GM12878 (cell line): ENCODE data around the gene DMD. TPM values are rescaled to one million over a fixed set of nuclear protein-coding genes. Genes with fewer than 3 reads are reported as not detected.

ENCODE experiments used
- BRCA1 ChIP-seq: IDR thresholded peaks from 2 replicates; pipeline ENCODE4 v1.6.1; 2011; ENCODE audit warnings: low read depth, low read length, improper control_type of control experiment
- DPF2 ChIP-seq: fragments of 450-650 bp; IDR thresholded peaks from 2 replicates; pipeline ENCODE4 v1.6.1; 2017; ENCODE audit warnings: mild to moderate bottlenecking
- EED ChIP-seq: sonication (generic); IDR thresholded peaks from 2 replicates; pipeline ENCODE4 v1.6.1; 2016; ENCODE audit warnings: antibody characterized with exemption, low read depth
- ESRRA ChIP-seq: IDR thresholded peaks from 2 replicates; pipeline ENCODE4 v1.6.1; 2012; ENCODE audit warnings: mild to moderate bottlenecking, low read length, improper control_type of control experiment
- FOS ChIP-seq: IDR thresholded peaks from 3 replicates; pipeline ENCODE4 v1.6.1; 2011; ENCODE audit warnings: borderline replicate concordance; ENCODE audit not compliant: insufficient read length; ENCODE audit errors: extremely low read depth
- MTA2 ChIP-seq: fragments of 450-650 bp; IDR thresholded peaks from 2 replicates; pipeline ENCODE4 v1.6.1; 2016; ENCODE audit warnings: low read depth, mild to moderate bottlenecking, moderate library complexity
- MYC ChIP-seq: IDR thresholded peaks from 2 replicates; pipeline ENCODE4 v1.6.1; 2011; ENCODE audit warnings: mild to moderate bottlenecking, low read length, moderate library complexity, inconsistent platforms; ENCODE audit not compliant: insufficient read depth, insufficient replicate concordance, insufficient read length, severe bottlenecking
- NFIC ChIP-seq: IDR thresholded peaks from 2 replicates; pipeline ENCODE4 v1.6.1; 2012; ENCODE audit warnings: low read depth, mild to moderate bottlenecking, inconsistent platforms, low read length, moderate library complexity
- PML ChIP-seq: IDR thresholded peaks from 2 replicates; pipeline ENCODE4 v1.6.1; 2012; ENCODE audit warnings: low read length, inconsistent platforms
- SMAD5 ChIP-seq: IDR thresholded peaks from 2 replicates; pipeline ENCODE4 v1.6.1; 2016; ENCODE audit warnings: antibody characterized with exemption, low read depth
- SPI1 ChIP-seq: IDR thresholded peaks from 2 replicates; pipeline ENCODE4 v1.6.1; 2011; ENCODE audit warnings: low read depth, mild to moderate bottlenecking, low read length, moderate library complexity, borderline replicate concordance; ENCODE audit not compliant: insufficient read depth
- WRNIP1 ChIP-seq: IDR thresholded peaks from 2 replicates; pipeline ENCODE4 v1.6.1; 2011; ENCODE audit warnings: low read depth, low read length, improper control_type of control experiment, borderline replicate concordance
- ZSCAN29 ChIP-seq: fragments of 450-650 bp; IDR thresholded peaks from 2 replicates; pipeline ENCODE4 v1.6.1; 2017; ENCODE audit warnings: mild to moderate bottlenecking, moderate library complexity
- polyA plus RNA-seq, 11 experiments: library from polyadenylated mRNA; depleted of rRNA in 4 of 11; unstranded in 6 of 11; stranded (reverse) in 5 of 11; fragments of >200 nt; fragmentation: Nextera tagmentation in 4 of 11; fragmentation: Illumina TruSeq in 1 of 11; extraction: Ambion mirVana in 4 of 11; extraction: Trizol in 1 of 11; gene quantifications; 1 replicate in 1 of 11; 2 replicates in 10 of 11; pipeline versions ENCODE4 v1.2.1 to v1.2.3, GENCODE V29; 2011 to 2016; ENCODE audit warnings: inconsistent platforms in 2 of 11, missing spikeins in 2 of 11, low read depth in 1 of 11
- total RNA-seq, 4 experiments: library from RNA; depleted of rRNA in 3 of 4; stranded (reverse); fragments of >200 nt in 3 of 4; fragmentation: Illumina TruSeq in 1 of 4; extraction: Trizol in 1 of 4; gene quantifications; 2 replicates each; pipeline versions ENCODE4 v1.2.1 to v1.2.3, GENCODE V29; 2013 to 2021
- TF ChIP-seq, protein P1 (sequence below): fragments of 150-350 bp; IDR thresholded peaks from 2 replicates; pipeline ENCODE4 v1.6.1; 2016; ENCODE audit warnings: low read depth, low read length
- TF ChIP-seq, protein P2 (sequence below): IDR thresholded peaks from 2 replicates; pipeline ENCODE4 v1.6.1; 2012; ENCODE audit warnings: low read depth, low read length, improper control_type of control experiment
- TF ChIP-seq, protein P3 (sequence below): fragments of 450-650 bp; formaldehyde crosslinking; IDR thresholded peaks from 2 replicates; pipeline ENCODE4 v1.4.0; 2022; ENCODE audit warnings: mild to moderate bottlenecking, moderate library complexity
- TF ChIP-seq, protein P4 (sequence below): IDR thresholded peaks from 2 replicates; pipeline ENCODE4 v1.6.1; 2012; ENCODE audit warnings: low read length, inconsistent platforms
- TF ChIP-seq, protein P5 (sequence below): fragments of 450-650 bp; IDR thresholded peaks from 2 replicates; pipeline ENCODE4 v1.6.1; 2014; ENCODE audit warnings: mild to moderate bottlenecking
- TF ChIP-seq, protein P6 (sequence below): fragments of 450-650 bp; IDR thresholded peaks from 2 replicates; pipeline ENCODE4 v1.6.1; 2016; ENCODE audit warnings: mild to moderate bottlenecking

Gene DMD
- total and polyA plus RNA-seq, 10 of the 15 experiments (the other 5 are each of a cell fraction or from before 2014, with no cell fraction given), result 1.4 to 24.3 (median 4.3) TPM

DNA sequence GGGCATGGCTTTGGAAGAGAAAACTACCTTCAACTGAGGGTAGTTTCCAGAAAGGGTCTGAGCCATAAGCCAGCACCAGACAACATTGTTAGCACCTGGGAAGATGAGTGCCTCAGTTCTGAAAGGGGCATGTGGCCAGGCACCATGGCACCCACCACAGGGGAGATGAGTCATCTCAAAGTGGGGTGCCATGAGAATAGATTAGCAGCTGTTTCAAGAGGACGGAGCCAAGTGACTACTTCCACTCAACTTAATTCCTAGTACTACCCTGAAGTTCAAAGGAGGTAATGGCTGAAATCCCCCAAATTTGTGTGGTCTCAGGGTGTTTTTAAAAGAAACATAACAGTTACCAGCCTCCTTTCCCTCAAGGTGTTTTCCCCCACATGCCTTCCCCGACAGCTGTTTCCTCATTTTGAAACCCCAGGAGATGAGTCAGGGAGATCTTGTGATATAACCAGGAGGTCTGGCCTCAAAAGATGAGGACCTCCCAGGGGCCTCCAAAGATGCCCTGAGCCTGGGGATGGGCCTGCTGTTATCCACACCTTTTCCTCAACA, 2111.7 kb downstream of the DMD start (continued):
- TF ChIP-seq, protein P1, sequence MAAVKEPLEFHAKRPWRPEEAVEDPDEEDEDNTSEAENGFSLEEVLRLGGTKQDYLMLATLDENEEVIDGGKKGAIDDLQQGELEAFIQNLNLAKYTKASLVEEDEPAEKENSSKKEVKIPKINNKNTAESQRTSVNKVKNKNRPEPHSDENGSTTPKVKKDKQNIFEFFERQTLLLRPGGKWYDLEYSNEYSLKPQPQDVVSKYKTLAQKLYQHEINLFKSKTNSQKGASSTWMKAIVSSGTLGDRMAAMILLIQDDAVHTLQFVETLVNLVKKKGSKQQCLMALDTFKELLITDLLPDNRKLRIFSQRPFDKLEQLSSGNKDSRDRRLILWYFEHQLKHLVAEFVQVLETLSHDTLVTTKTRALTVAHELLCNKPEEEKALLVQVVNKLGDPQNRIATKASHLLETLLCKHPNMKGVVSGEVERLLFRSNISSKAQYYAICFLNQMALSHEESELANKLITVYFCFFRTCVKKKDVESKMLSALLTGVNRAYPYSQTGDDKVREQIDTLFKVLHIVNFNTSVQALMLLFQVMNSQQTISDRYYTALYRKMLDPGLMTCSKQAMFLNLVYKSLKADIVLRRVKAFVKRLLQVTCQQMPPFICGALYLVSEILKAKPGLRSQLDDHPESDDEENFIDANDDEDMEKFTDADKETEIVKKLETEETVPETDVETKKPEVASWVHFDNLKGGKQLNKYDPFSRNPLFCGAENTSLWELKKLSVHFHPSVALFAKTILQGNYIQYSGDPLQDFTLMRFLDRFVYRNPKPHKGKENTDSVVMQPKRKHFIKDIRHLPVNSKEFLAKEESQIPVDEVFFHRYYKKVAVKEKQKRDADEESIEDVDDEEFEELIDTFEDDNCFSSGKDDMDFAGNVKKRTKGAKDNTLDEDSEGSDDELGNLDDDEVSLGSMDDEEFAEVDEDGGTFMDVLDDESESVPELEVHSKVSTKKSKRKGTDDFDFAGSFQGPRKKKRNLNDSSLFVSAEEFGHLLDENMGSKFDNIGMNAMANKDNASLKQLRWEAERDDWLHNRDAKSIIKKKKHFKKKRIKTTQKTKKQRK, result no peak
- TF ChIP-seq, protein P2, sequence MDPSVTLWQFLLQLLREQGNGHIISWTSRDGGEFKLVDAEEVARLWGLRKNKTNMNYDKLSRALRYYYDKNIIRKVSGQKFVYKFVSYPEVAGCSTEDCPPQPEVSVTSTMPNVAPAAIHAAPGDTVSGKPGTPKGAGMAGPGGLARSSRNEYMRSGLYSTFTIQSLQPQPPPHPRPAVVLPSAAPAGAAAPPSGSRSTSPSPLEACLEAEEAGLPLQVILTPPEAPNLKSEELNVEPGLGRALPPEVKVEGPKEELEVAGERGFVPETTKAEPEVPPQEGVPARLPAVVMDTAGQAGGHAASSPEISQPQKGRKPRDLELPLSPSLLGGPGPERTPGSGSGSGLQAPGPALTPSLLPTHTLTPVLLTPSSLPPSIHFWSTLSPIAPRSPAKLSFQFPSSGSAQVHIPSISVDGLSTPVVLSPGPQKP, result no peak
- TF ChIP-seq EED, result peak; percentile 76; the same call in 1 of the 2 replicates
- no peak for TF ChIP-seq SMAD5
- TF ChIP-seq, protein P3, sequence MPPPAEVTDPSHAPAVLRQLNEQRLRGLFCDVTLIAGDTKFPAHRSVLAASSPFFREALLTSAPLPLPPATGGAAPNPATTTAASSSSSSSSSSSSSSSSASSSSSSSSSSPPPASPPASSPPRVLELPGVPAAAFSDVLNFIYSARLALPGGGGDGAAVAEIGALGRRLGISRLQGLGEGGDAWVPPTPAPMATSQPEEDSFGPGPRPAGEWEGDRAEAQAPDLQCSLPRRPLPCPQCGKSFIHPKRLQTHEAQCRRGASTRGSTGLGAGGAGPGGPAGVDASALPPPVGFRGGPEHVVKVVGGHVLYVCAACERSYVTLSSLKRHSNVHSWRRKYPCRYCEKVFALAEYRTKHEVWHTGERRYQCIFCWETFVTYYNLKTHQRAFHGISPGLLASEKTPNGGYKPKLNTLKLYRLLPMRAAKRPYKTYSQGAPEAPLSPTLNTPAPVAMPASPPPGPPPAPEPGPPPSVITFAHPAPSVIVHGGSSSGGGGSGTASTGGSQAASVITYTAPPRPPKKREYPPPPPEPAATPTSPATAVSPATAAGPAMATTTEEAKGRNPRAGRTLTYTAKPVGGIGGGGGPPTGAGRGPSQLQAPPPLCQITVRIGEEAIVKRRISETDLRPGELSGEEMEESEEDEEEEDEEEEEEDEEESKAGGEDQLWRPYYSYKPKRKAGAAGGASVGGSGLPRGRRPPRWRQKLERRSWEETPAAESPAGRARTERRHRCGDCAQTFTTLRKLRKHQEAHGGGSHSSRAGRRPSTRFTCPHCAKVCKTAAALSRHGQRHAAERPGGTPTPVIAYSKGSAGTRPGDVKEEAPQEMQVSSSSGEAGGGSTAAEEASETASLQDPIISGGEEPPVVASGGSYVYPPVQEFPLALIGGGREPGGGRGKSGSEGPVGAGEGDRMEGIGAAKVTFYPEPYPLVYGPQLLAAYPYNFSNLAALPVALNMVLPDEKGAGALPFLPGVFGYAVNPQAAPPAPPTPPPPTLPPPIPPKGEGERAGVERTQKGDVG, result no peak
- TF ChIP-seq WRNIP1, result no peak
- TF ChIP-seq PML, result no peak
- peak; percentile 54; the same call in 1 of the 2 replicates for TF ChIP-seq SPI1
- TF ChIP-seq, protein P4, sequence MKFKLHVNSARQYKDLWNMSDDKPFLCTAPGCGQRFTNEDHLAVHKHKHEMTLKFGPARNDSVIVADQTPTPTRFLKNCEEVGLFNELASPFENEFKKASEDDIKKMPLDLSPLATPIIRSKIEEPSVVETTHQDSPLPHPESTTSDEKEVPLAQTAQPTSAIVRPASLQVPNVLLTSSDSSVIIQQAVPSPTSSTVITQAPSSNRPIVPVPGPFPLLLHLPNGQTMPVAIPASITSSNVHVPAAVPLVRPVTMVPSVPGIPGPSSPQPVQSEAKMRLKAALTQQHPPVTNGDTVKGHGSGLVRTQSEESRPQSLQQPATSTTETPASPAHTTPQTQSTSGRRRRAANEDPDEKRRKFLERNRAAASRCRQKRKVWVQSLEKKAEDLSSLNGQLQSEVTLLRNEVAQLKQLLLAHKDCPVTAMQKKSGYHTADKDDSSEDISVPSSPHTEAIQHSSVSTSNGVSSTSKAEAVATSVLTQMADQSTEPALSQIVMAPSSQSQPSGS, result peak; percentile 77
- TF ChIP-seq, protein P5, sequence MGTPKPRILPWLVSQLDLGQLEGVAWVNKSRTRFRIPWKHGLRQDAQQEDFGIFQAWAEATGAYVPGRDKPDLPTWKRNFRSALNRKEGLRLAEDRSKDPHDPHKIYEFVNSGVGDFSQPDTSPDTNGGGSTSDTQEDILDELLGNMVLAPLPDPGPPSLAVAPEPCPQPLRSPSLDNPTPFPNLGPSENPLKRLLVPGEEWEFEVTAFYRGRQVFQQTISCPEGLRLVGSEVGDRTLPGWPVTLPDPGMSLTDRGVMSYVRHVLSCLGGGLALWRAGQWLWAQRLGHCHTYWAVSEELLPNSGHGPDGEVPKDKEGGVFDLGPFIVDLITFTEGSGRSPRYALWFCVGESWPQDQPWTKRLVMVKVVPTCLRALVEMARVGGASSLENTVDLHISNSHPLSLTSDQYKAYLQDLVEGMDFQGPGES, result no peak
- TF ChIP-seq ESRRA, result no peak
- TF ChIP-seq ZSCAN29, result no peak
- peak; percentile 88 for TF ChIP-seq MTA2
- TF ChIP-seq BRCA1, result no peak
- no peak for TF ChIP-seq FOS
- peak; percentile 73 for TF ChIP-seq NFIC
- TF ChIP-seq, protein P6, sequence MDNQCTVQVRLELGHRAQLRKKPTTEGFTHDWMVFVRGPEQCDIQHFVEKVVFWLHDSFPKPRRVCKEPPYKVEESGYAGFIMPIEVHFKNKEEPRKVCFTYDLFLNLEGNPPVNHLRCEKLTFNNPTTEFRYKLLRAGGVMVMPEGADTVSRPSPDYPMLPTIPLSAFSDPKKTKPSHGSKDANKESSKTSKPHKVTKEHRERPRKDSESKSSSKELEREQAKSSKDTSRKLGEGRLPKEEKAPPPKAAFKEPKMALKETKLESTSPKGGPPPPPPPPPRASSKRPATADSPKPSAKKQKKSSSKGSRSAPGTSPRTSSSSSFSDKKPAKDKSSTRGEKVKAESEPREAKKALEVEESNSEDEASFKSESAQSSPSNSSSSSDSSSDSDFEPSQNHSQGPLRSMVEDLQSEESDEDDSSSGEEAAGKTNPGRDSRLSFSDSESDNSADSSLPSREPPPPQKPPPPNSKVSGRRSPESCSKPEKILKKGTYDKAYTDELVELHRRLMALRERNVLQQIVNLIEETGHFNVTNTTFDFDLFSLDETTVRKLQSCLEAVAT, result 0 out of 2 replicates have a peak, but pooled peaks have one; percentile 59
- TF ChIP-seq DPF2, result peak; percentile 81
- no peak for TF ChIP-seq MYC
